ENCODE measurements around the gene KIF11. TPM values are rescaled to one million over a fixed set of nuclear protein-coding genes. Genes with fewer than 3 reads are reported as not detected.

Gene KIF11
- total and polyA plus RNA-seq, 2 of the 13 experiments (the other 11 are each of a cell fraction or from before 2014, with no cell fraction given), result 8.7 to 38.4 TPM

- no peak for TF ChIP-seq ZNF770 (CRISPR knock-in tag; IDR thresholded peaks at IDR 0.05)
- no peak for TF ChIP-seq ZBTB26 (CRISPR knock-in tag; IDR thresholded peaks at IDR 0.05; ENCODE audit: borderline replicate concordance)
- TF ChIP-seq ZFP62 (CRISPR knock-in tag; IDR thresholded peaks at IDR 0.05), result no peak
- TF ChIP-seq ZEB1 (IDR thresholded peaks at IDR 0.05; ENCODE audit: insufficient replicate concordance, low read depth), result peak; percentile 88
- TF ChIP-seq IRF2 (CRISPR knock-in tag; IDR thresholded peaks at IDR 0.05), result peak; percentile 29; the same call in 1 of the 2 replicates
- TF ChIP-seq FOXA3 (CRISPR knock-in tag; IDR thresholded peaks at IDR 0.05), result peak; percentile 93
- TF ChIP-seq TCF12 (IDR thresholded peaks at IDR 0.05), result no peak
- TF ChIP-seq TCF12 (CRISPR knock-in tag; IDR thresholded peaks at IDR 0.05), result no peak
- no peak for TF ChIP-seq HOXA7 (CRISPR knock-in tag; IDR thresholded peaks at IDR 0.05)
- no peak for TF ChIP-seq MEIS1 (CRISPR knock-in tag; IDR thresholded peaks at IDR 0.05; ENCODE audit: borderline replicate concordance)
- peak; percentile 55; the same call in 1 of the 2 replicates for TF ChIP-seq IKZF5 (CRISPR knock-in tag; IDR thresholded peaks at IDR 0.05)
- TF ChIP-seq DNMT1 (CRISPR knock-in tag; IDR thresholded peaks at IDR 0.05), result no peak
- no peak for TF ChIP-seq ZNF747 (CRISPR knock-in tag; IDR thresholded peaks at IDR 0.05; ENCODE audit: borderline replicate concordance)
- TF ChIP-seq SKI (IDR thresholded peaks at IDR 0.05; ENCODE audit: partially characterized antibody), result no peak
- peak; percentile 20; the same call in 1 of the 2 replicates for TF ChIP-seq ZSCAN9 (CRISPR knock-in tag; IDR thresholded peaks at IDR 0.05; ENCODE audit: borderline replicate concordance)
- peak; percentile 82; the same call in 1 of the 2 replicates for TF ChIP-seq HOXD1 (CRISPR knock-in tag; IDR thresholded peaks at IDR 0.05)
- TF ChIP-seq HMGXB4 (CRISPR knock-in tag; IDR thresholded peaks at IDR 0.05; ENCODE audit: borderline replicate concordance in 1 of 2, low read depth in 1 of 2), result no peak
- peak; percentile 87 for TF ChIP-seq ZGPAT (CRISPR knock-in tag; IDR thresholded peaks at IDR 0.05)
- TF ChIP-seq ZNF703 (CRISPR knock-in tag; IDR thresholded peaks at IDR 0.05; ENCODE audit: borderline replicate concordance), result 0 out of 2 replicates have a peak, but pooled peaks have one; percentile 58
- TF ChIP-seq ZZZ3 (CRISPR knock-in tag; IDR thresholded peaks at IDR 0.05; ENCODE audit: borderline replicate concordance), result no peak
- peak; percentile 90 for TF ChIP-seq NR2F2 (IDR thresholded peaks at IDR 0.05; ENCODE audit: borderline replicate concordance, low read depth)
Measured at GRCh38 chr10:92697663-92698511, 105.0 kb downstream of the KIF11 start (continued).

Data from HepG2 (cell line).